ENCODE measurements around the gene TSPAN12.

TSPAN12 gene

GRCh38 chr7:120857588-120858573 is at the start of gene TSPAN12 (continued):
- TF ChIP-seq ZNF398 (tag by site-specific recombination; IDR thresholded peaks at IDR 0.05) (peak; percentile 19; the same call in 1 of the 2 replicates), ZNF274 (IDR thresholded peaks at IDR 0.05; ENCODE audit: low read length) (no peak), ZNF274 (tag by site-specific recombination; IDR thresholded peaks at IDR 0.05; ENCODE audit: borderline replicate concordance) (no peak), SP3 (tag by site-specific recombination; IDR thresholded peaks at IDR 0.05) (peak; percentile 30), BCL6B (tag by site-specific recombination; IDR thresholded peaks at IDR 0.05) (peak; percentile 67; the same call in 1 of the 2 replicates), ZNF843 (tag by site-specific recombination; IDR thresholded peaks at IDR 0.05) (peak; percentile 49; the same call in 1 of the 2 replicates), ZNF623 (tag by site-specific recombination; IDR thresholded peaks at IDR 0.05) (no peak), ZBTB10 (tag by site-specific recombination; IDR thresholded peaks at IDR 0.05) (no peak), MEIS1 (CRISPR knock-in tag; IDR thresholded peaks at IDR 0.05; ENCODE audit: borderline replicate concordance) (no peak), HOXC10 (CRISPR knock-in tag; IDR thresholded peaks at IDR 0.05) (no peak), SCRT1 (tag by site-specific recombination; IDR thresholded peaks at IDR 0.05; ENCODE audit: borderline replicate concordance) (no peak), KLF8 (tag by site-specific recombination; IDR thresholded peaks at IDR 0.05) (no peak; the same call in 1 of the 2 replicates), WT1 (tag by site-specific recombination; IDR thresholded peaks at IDR 0.05) (peak; percentile 60; the same call in 1 of the 2 replicates), ZBTB11 (tag by site-specific recombination; conservative IDR thresholded peaks at IDR 0.05; ENCODE audit: low read depth) (peak; percentile 47), ZNF114 (tag by site-specific recombination; IDR thresholded peaks at IDR 0.05) (no peak), GLI4 (tag by site-specific recombination; IDR thresholded peaks at IDR 0.05) (no peak), MYNN (tag by site-specific recombination; IDR thresholded peaks at IDR 0.05; ENCODE audit: borderline replicate concordance) (peak; percentile 69; the same call in 1 of the 2 replicates), ZNF223 (tag by site-specific recombination; IDR thresholded peaks at IDR 0.05) (no peak), ZNF350 (tag by site-specific recombination; IDR thresholded peaks at IDR 0.05) (no peak)
- TF ChIP-seq, protein P1, sequence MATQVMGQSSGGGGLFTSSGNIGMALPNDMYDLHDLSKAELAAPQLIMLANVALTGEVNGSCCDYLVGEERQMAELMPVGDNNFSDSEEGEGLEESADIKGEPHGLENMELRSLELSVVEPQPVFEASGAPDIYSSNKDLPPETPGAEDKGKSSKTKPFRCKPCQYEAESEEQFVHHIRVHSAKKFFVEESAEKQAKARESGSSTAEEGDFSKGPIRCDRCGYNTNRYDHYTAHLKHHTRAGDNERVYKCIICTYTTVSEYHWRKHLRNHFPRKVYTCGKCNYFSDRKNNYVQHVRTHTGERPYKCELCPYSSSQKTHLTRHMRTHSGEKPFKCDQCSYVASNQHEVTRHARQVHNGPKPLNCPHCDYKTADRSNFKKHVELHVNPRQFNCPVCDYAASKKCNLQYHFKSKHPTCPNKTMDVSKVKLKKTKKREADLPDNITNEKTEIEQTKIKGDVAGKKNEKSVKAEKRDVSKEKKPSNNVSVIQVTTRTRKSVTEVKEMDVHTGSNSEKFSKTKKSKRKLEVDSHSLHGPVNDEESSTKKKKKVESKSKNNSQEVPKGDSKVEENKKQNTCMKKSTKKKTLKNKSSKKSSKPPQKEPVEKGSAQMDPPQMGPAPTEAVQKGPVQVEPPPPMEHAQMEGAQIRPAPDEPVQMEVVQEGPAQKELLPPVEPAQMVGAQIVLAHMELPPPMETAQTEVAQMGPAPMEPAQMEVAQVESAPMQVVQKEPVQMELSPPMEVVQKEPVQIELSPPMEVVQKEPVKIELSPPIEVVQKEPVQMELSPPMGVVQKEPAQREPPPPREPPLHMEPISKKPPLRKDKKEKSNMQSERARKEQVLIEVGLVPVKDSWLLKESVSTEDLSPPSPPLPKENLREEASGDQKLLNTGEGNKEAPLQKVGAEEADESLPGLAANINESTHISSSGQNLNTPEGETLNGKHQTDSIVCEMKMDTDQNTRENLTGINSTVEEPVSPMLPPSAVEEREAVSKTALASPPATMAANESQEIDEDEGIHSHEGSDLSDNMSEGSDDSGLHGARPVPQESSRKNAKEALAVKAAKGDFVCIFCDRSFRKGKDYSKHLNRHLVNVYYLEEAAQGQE (tag by site-specific recombination; IDR thresholded peaks at IDR 0.05), result peak; percentile 74

All from HEK293 (cell line).